ENCODE data around the gene KLHL25.

KLHL25 gene

DNA sequence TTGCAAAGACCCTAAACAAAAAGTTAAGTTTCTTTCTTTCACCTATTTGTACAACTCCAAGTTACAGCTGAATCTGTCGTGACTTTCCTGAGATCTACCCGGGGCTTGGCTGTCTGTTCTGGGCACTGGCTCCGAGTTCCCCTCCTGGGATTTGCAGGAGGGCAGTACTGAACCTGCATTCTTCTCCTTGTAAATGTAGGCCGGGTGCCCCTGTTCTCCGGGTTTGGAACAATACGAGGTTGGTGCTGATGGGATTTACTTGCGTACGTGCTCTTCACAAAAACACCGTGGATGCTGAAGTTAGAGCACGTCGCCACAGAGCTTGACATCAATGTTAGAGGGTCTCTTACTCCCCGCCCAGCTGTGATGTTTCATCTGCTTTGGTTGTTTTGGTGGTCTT, 48.1 kb downstream of the KLHL25 start:
- DNase-seq, result no peak

GRCh38 chr15:85745525-85746150, 49.1 kb downstream of the KLHL25 start:
- no peak for DNase-seq

- no peak for DNase-seq
Observed at GRCh38 chr15:85745023-85745422, 49.7 kb downstream of the KLHL25 start.

- no peak for DNase-seq
Observed at GRCh38 chr15:85744579-85744978, 50.1 kb downstream of the KLHL25 start.

DNA sequence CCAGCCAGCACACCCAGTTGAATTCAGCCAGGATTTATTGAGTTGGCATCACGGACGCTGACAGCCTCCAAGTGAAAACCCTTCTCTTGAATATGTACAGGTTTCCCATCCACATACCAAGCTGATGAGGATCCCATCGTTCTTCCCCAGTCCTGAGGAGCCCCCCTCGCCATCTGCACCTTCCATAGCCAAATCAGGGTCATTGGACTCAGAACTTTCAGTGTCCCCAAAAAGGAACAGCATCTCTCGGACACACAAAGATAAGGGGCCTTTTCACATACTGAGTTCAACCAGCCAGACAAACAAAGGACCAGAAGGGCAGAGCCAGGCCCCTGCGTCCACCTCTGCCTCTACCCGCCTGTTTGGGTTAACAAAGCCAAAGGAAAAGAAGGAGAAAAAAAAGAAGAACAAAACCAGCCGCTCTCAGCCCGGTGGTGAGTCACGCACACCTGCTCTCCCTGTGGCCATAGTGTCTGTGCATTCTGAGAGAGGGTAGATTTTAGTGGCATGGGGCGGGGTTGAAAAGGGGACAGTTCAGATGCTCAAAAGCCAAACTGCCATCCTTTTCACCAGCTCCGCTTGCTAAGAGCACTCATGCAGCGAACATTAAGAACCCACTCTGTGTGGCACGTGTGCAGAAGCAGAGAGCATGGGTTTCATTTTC, 51.2 kb downstream of the KLHL25 start:
- no peak for DNase-seq

DNA sequence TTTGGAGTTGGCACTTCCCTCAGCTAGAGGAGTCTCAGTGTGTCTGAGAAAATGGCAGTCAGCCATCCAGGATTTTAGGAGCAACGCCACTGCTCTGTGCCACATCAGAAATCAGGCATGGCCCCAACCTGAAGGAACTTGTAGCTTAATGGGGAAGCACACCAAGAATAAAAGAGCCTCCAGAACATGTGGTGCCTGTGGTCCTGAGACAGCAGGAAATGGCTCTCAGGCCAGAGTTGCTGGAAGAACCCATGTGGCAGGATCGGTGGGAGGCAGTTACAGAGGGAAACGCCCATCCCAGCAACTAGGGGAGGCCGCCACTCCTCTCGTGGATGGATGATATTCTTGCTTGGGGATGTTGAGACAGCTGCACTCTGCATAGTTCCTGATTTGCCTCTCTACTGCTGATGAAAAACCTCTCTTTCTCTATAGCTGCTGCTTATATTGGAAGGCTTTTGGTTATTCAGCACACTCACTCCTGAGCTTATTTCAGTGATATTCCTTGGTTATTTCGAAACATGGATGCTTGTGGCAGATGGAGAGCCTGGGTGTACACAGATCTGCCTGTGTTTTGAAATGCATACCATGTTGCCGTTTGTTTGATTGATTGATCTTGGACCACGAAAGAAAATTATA, 52.4 kb downstream of the KLHL25 start:
- peak; percentile 68 for DNase-seq

- no peak for DNase-seq
Observed at GRCh38 chr15:85741662-85742061, 53.1 kb downstream of the KLHL25 start.

DNA sequence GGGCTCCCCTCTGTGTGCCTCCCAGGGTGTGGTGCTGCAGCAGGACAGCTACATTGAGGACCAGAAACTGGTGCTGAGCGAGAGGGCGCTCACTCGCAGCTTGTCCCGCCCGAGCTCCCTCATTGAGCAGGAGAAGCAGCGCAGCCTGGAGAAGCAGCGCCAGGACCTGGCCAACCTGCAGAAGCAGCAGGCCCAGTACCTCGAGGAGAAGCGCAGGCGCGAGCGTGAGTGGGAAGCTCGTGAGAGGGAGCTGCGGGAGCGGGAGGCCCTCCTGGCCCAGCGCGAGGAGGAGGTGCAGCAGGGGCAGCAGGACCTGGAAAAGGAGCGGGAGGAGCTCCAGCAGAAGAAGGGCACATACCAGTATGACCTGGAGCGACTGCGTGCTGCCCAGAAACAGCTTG, 53.7 kb downstream of the KLHL25 start:
- no peak for DNase-seq

DNA sequence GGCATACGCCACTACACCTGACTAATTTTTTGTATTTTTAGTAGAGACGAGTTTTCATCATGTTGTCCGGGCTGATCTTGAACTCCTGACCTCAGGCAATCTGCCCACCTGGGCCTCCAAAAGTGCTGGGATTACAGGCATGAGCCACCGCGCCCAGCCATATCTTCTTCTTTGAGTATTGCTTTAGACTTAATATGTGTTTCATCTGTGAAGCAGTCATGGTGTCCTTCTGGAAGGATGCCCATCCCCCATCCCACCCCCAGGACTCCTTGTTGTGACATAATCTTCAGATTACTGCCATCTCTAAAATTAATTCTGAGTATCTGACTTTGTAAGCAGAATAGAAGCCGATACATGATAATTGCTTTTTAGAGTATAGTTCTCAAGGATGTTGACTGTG, 57.7 kb downstream of the KLHL25 start:
- DNase-seq, result no peak

DNA sequence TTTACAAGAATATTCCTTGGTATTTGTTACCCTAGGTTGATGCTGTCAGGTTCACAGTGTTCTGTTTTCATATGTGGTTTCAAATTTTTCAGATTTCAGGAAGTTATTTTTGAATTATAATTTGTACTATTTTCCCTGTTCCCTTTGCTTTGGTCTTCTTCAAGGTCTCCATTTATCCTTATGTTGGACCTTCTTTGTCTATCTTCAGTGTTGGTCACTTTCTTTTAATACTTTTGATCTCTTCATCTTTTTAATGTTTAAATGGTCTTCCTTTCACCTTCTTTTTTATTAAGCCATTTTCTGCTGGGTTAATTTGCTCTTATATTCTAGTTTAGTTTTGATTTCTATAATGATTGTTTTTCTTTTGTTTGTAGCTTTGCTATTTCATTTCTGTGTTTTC, 61.3 kb downstream of the KLHL25 start:
- DNase-seq, result no peak

DNA sequence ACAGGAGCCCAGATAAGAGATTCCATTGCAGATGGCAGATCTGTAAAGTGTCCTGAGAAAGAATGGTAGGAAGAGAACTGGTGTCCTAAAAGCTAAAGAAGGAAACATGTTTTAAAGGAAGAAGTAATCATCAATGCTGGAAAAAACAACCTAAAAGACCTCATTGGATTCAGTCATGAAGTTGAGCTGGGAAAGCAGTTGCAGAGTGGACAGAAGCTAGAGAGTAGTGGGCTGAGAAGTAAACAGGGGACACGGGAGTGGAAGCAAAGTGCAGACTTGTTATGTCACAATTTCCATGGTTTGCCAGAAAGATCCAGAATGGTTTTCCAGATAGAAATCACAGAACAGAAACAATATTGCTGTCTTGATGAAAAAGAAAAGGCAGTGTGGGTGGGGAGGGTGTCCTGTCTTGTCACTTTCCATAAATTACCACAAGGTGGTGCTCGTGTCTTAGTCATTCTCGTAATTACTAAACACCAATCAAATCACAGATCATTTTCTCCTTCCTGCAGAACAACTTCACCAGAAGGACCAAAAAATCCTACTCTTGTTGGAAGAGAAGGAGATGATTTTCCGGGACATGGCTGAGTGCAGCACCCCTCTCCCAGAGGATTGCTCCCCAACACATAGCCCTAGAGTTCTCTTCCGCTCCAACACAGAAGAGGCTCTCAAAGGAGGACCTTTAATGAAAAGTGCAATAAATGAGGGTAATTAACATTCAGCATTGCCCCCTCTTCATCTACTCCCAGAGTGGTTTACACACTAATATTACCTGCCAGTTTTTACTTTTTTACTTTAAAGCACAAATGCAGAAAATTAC, 64.5 kb downstream of the KLHL25 start:
- DNase-seq, result peak; percentile 56

DNA sequence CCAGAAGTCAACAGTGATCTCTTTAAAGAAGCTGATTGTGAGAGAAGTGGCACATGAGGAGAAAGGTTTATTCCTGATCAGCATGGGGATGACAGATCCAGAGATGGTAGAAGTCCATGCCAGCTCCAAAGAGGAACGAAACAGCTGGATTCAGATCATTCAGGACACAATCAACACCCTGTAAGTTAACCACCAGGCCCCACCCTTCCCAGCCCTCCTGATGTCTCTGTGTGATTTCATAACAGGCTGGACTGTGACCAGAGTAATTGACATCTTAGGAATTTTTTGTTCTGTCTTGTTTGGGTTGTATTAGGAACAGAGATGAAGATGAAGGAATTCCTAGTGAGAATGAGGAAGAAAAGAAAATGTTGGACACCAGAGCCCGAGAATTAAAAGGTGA, 67.7 kb downstream of the KLHL25 start:
- peak; percentile 56 for DNase-seq

- DNase-seq, result peak; percentile 47
Observed at GRCh38 chr15:85726454-85726853, 68.3 kb downstream of the KLHL25 start.

DNA sequence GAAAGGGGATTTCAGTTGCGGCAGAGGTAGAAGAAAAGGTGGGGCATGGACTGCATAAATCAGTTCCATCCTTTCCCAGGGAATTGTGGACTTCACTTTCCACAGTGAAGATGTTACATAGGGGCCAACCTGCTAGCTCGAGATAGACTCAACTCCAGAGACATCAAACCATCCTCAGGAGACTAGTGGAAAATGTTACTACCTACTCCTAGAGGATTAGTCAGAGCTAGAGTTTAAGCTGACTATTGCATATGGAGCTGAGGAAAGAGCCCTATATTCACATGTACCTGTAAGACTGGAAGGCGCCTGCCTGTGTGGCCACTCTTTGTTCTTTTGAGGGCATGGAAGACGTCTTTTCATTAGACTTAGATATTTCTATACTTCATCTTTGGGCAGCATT, 69.2 kb downstream of the KLHL25 start:
- no peak for DNase-seq

- no peak for DNase-seq
Observed at GRCh38 chr15:85725019-85725418, 69.7 kb downstream of the KLHL25 start.

DNA sequence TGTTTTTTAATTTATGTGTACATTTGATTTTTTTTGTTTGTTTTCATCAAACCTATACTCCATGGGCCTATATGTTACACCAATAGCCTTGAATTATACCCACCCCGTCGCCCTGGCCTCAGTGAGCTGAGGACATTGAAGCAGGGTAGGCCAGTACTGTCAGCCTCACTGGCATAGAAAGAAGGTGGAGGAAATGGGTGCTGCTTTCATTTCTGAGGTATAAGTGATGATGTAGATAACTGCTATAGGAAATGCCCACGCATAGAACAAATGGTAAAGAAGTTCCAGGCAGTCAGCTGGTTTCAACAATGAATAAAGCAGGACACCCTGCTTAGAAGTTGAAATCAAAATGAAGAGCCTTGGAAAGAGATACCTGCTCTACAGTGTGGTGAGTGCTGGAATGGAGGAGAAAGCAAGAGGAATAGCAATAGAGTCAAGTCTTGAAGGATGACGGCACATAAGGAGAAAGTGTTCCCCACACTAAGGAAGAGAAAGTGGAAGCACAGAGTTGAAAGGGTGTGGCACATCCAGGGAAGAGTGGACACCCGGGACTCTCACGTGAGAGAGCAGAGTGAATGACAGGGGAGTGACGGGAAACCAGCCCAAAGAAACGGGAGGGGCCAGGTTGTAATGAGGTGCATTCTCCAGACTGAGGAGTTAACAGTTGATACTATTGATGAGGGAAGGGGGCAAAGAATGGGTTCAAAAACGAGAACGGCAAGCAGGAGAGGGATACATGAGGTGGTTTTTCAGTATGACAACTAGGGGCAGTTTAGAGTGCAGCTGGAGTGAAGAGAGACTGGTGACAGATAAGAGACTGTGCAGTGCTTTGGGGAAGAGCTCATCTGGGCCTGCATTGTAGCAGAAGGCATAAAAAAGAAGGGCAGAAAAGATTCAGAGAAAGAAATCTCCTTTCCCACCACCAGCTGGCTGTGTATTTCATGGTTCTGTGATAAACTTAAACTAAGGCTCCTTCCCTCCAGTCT, 70.5 kb downstream of the KLHL25 start:
- DNase-seq, result no peak

DNA sequence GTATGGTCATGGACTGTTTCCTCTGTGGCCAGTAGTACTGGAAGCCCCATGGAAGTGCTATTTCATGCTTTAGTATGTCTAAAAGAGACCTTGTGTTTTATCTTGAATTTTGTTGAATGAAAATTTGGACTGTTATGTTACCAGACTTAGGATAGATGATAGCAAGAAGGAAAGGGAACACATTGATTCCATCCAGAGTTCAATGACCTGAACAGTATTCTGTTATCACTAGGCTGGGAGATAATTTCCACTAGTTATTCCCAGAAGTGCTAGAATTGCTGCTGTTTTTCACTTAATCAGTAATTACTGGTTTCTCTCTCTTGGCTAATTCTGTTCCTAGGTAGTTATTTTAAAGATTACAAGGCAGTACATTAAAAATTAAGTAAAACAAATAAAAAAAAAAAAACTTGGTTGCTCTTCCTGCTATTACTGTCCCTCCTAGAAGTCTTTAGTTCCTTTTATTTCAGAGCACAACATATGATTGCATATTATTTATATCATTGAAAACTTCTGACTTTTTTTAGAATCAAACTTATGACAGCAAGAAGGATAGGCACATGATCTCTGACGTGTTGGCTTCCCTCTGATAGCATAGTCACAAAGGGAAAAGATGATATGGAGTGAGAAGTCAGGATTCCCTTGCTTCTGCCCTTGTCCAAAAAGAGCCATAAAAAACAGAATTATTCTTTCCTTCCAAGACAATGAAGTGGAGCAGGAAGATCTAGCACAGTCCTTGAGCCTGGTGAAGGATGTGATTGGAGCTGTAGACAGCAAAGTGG, 72.2 kb downstream of the KLHL25 start:
- no peak for DNase-seq

DNA sequence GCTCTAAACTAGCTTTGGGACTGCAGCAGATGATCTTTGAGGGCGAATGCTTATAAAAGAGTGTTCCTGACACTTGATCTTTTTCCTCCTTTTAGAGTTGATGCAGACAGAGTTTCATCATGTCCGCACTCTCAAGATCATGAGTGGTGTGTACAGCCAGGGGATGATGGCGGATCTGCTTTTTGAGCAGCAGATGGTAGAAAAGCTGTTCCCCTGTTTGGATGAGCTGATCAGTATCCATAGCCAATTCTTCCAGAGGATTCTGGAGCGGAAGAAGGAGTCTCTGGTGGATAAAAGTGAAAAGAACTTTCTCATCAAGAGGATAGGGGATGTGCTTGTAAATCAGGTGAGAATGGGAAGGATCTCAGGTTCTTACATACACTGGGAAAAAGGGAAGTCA, 75.7 kb downstream of the KLHL25 start:
- no peak for DNase-seq

GRCh38 chr15:85718271-85718971, 76.3 kb downstream of the KLHL25 start:
- no peak for DNase-seq

DNA sequence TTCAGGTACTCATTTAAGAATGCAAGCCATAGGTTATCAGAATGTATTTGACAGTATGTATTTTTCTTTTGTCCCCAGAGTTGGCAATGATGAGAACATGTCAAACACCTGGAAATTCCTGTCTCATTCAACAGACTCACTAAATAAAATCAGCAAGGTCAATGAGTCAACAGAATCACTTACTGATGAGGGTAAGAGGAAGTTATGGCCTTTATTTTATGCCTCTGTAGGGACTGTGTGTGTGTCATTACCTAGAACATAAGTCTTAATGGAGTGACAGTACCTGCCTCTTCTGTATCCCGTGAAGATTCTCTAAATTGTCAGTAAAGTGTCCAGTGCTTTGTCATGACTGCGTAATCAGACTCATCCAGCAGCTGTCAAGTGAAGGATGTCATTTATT, 77.5 kb downstream of the KLHL25 start:
- DNase-seq, result no peak

GRCh38 chr15:85716261-85716660, 78.5 kb downstream of the KLHL25 start:
- no peak for DNase-seq

Measured in fibroblast of skin of abdomen (primary cell).